ENCODE data around the gene TNNI2. TPM values are rescaled to one million over a fixed set of nuclear protein-coding genes. Genes with fewer than 3 reads are reported as not detected.
"Not testable (repeated sequence)": the region's sequence is repeated elsewhere in the genome, so short reads cannot be mapped to it uniquely, and the experiment has no call there.

Gene TNNI2
- polyA plus RNA-seq (ENCODE audit: insufficient read length in 4 of 4): 1 to 10 TPM in 2 of 4 donors, under 1 TPM in 2; 0.20 to 1.3 (median 0.77) TPM

DNA sequence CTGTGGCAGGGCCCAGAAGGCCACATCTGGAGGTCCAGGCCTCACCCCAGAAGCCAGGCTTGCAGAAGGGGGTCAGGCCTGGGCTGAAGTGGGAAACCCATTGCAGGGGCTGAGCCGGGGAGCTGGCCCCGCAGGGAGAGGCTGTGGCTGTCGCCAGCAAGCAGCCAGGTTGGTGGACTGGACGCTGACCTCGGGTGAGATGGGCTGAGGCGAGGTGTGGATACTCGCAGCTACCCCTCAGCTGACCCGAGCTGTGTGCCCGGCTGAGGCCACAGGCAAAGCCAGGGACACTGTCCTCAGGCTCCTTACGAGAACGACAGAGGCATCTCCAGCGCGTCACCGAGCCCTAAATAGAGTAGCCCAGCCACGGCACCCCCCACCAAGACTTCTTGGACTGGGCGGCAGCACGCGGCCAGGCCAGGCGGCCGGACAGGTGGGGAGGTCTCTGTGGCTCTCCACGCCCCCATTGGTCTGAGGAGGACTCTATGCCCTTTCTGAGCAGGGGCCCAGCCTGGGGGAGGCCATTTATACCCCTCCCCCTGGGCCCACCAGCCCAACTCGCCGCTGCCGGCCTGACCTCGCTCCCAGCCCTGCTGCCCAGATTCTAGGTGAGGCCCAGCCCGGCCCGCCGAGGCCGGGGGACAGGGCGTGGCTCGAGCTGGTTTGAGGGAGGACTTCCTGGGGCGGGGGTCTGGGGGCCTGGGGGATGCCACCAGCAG, at the start of gene TNNI2:
Gene TNNI2 (plus strand): TSS at position 556 of the 719 bp plus-strand sequence. CDS start 716 bp downstream, outside the sequence.
- DNase-seq (ENCODE audit: low read depth in 4 of 4, low spot score in 2 of 4): no peak

DNA sequence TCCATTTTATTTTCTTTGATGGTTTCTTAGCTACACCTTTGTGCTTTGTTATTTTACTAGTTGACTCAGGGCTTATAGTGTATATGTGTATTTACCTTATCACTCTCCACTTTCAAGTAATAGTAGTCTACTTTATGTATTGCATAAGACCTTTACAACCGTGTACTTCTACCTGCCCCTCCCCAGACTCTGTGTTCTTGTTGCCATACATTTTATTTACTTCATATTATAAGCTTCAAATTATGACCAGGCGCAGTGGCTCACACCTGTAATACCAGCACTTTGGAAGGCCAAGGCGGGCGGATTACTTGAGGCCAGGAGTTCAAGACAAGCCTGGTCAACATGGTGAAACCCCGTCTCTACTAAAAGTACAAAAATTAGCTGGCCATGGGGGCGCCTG, 46.9 kb upstream of the TNNI2 start:
- no peak for DNase-seq (ENCODE audit: low read depth in 4 of 4, low spot score in 2 of 4)

DNA sequence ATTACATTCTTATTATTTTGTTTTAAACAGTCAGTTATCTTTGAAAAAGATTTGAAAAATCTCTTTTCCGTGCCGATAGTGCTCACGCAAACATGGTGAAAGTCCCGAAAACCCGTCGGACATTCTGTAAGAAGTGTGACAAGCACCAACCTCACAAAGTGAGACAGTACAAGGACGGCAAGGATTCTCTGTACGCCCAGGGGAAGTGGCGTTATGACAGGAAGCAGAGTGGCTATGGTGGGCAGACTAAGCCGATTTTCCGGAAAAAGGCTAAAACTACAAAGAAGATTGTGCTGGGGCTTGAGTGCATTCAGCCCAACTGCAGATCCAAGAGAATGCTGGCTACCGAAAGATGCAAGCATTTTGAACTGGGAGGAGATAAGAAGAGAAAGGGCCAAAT, 46.3 kb upstream of the TNNI2 start:
- DNase-seq (ENCODE audit: low read depth in 4 of 4, low spot score in 2 of 4): no peak

DNA sequence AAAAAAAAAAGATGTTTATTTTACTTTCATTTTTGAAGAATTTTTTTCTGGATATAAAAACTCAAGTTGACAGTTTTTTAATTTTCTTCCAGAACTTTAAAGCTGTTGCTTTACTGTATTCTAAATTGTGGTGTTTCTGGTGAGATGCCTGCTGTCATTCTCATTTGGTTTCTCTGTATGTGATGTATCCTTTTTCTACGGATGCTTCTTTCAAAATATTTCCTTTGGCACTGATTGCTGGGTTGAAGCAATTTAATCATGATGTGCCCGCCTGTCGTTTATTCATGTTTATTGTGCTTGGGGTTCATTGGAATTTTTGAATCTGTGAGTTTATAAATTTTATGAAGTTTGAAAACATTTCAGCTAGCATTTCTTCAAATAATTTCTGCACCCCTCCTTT, 45.7 kb upstream of the TNNI2 start:
- no peak for DNase-seq (ENCODE audit: low read depth in 4 of 4, low spot score in 2 of 4)

DNA sequence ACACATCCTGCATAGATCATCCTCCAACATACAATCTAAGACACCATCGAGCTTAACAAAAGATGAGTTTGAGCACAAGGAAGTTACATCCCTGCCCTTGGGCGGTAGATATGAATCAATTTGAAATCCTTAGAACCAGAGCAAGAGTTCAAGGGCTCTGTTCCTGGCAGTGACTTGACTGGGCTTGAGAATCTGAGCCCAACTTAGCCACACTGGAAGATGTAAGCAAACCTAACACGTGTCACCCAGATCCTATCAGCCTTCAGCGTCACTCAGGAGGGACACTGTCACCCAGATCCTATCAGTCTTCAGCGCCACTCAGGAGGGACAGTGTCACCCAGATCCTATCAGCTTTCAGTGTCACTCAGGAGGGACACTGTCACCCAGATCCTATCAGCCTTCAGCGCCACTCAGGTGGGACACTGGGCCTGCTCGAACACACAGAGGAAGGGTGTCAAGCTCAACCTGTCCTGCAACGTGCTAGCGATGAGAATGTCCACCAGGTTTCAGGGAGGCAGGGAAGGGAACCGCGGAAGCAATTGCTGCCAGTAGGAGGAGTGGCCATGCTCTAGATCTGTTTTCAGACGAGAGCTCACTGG, 42.3 kb upstream of the TNNI2 start:
- no peak for DNase-seq (ENCODE audit: low read depth in 4 of 4, low spot score in 2 of 4)

DNA sequence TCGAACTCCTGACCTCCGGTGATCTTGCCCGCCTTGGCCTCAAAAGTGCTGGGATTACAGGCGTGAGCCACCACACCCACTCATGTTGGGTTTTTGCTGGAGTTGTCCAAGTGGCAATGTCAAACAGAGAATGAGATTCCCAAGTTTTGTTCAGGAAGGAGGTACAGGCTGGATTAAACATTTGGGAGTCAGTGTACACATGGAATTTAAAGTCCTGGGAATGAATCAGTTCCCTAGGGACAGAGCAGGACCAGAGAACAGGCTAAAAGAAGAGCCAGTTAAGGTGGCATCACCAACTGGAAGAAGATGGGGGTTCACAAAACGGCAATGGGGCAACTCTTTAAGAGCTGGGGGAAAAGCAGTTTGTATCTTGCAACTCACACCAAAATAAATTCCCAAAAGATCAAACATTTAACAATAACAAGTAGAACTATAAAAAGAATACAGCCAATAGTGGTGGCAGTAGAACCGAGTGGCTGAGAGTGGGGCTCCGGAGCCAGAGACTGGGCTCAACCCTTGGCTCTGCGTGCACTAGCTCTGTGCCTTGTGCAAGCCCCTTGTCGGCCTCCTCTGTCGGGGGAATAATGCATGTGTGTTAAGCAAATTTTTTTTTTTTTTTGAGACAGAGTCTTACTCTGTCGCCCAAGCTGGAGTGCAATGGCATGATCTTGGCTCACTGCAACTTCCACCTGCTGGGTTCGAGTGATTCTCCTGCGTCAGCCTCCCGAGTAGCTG, 41.2 kb upstream of the TNNI2 start:
- DNase-seq (ENCODE audit: low read depth in 4 of 4, low spot score in 2 of 4): no peak

DNA sequence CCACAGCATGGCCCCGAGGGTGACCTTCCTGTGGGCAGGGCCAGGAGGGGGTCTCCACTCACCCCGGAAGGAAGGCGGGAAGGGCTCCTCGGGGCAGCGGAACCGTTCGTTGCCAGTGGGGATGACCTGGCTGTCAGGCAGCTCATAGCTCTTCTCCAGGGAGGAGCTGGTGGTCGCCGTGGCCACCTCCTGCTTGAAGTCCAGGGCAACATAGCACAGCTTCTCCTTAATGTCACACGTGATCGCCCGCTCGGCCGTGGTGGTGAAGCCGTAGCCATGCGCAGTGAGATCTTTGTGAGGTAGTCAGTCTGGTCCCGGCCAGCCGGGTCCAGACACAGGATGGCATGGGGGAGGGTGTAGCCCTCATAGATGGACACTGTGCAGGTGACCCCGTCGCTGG, 35.5 kb upstream of the TNNI2 start:
- no peak for DNase-seq (ENCODE audit: low read depth in 4 of 4, low spot score in 2 of 4)

DNA sequence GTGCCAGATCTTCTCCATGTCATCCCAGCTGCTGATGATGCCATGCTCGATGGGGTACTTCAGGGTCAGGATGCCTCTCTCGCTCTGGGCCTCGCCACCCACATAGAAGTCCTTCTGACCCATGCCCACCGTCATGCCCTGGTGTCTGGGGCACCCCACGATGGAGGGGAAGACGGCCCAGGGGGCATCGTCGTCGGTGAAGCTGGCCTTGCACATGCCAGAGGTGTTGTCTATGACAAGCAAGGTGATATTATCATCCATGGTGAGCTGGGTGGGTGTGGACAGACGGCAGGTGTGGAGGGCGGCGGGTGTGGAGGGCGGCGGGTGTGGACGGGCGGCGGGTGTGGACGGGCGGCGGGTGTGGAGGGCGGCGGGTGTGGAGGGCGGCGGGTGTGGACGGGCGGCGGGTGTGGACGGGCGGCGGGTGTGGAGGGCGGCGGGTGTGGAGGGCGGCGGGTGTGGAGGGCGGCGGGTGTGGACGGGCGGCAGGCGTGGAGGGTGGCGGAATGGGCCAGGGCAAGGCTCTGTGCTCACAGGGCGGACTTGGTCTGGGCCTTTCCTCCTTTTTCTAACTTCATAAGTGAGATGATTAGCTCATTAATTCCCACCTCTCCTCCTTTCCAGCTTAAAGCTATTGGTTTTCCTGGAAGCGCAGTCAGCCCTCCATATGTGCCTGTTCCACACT, 34.8 kb upstream of the TNNI2 start:
- DNase-seq (ENCODE audit: low read depth in 4 of 4, low spot score in 2 of 4): not testable (repeated sequence)

DNA sequence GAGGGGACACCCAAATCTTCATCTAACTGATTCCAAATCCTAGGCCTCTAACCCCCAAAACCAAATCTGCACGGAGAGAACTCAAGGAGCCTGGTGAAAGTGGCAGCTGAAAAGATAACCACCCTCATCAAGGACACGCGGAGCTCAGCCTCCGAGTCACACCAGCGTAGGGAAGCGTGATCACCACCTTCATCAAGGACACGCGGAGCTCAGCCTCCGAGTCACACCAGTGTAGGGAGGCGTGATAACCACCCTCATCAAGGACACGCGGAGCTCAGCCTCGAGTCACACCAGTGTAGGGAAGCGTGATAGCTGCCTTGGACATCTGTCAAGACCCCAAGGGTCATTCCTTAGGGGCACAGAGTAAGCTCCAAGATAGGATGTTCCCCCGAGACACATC, 33.3 kb upstream of the TNNI2 start:
- no peak for DNase-seq (ENCODE audit: low read depth in 4 of 4, low spot score in 2 of 4)

DNA sequence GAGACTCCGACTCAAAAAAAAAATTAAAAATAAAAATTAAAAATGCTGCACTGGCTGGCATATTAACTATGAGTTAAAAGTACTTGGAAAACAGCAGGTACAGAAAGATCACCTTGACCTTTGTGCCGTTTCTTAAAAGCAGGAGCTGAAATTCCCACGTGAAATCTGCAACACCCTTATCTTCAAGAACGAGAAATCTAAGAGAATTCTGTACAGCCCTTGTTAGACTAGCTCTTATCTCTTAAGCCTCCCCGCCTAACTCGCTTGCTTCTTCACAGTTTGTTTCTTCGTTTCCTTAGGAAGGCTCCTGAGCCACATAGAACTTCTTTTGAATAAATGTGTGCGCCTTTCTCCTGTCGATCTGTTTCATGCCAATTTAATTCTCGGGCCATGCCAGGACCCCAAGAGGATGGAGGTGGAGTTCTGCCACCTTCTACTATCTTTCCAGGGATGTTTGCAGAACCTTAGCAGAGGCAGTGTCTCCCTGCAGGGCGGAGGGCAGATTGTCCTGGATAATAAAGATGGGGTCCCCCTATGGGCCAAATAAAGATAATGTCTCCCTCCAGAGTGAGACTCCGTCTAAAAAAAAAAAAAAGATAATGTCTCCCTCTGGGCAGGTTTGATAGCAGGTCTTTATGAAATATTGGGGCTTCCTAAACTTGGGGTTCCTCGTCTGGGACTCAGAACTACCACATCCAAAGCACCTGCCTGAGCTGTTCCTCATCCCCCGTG, 31.4 kb upstream of the TNNI2 start:
- DNase-seq (ENCODE audit: low read depth in 4 of 4, low spot score in 2 of 4): no peak

DNA sequence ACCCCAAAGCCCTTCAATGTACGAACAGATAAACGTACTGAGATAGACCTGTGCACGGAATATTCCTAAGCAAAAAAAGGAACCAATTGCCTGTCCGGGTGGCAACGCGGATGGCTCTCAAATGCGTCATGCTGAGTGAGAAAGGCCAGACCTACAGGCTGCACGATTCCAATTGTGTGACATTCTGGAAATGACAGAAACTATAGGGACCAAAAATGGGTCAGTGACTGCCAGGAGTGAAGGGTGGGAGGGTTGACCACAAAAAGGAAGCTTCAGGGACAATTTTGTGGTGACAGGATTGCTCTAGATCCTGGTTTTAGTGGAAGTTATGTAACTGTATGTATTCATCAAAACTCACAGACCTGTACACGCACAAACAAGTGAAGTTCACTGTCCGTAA, 28.0 kb upstream of the TNNI2 start:
- DNase-seq (ENCODE audit: low read depth in 4 of 4, low spot score in 2 of 4): no peak

DNA sequence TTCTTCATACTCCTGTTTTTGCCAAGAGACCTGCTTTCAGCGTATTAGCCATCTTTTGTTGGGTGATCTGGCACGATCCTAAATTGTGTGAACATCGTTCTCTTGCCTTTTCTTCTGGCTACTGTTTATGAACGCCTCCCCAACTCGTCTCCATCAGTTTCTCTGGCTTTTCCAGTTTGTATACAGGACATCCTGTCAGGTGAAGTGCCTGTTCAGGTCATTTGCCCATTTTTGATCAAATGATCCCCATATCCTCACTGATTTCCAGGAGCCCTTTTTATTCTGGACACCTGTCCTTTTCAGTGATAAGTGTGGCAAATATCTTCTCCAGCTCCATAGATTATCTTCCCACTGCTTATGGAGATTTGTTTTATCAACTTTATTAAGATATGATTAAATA, 26.5 kb upstream of the TNNI2 start:
- DNase-seq (ENCODE audit: low read depth in 4 of 4, low spot score in 2 of 4): no peak

DNA sequence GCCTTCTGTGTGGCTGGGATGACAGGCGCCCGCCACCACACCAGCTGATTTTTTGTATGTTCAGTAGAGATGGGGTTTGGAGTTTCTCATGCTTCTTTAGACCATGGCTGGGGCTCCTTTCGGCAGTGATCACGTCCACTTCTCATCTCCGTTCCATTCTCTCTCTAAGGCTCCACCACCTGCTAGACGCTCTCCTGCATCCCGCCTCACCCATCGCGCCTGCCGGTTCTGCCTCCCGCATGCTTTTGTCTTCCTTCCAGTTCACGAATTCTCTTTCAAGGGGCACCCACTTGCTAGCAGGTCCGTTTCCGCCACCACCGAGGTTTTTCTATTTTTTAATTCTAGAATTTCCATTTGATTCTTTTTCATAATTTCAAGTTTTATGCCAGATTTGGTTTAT, 26.0 kb upstream of the TNNI2 start:
- DNase-seq (ENCODE audit: low read depth in 4 of 4, low spot score in 2 of 4): no peak

DNA sequence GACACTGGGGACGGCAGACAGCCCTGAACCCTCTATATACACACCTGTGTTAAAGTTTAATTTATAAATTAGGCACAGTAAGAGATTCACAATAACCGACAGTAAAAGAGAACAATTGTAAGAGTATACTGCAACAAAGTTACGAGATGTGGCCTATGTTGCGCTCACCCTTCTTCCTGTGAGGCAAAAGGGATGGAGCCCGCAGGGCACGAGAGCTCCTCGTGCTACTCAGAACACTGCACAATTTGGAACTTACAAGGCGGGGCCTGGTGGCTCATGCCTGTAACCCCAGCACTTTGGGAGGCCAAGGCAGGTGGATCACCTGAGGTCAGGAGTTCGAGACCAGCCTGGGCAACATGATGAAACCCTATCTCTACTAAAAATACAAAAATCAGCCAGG, 25.4 kb upstream of the TNNI2 start:
- not testable (repeated sequence) for DNase-seq (ENCODE audit: low read depth in 4 of 4, low spot score in 2 of 4)

DNA sequence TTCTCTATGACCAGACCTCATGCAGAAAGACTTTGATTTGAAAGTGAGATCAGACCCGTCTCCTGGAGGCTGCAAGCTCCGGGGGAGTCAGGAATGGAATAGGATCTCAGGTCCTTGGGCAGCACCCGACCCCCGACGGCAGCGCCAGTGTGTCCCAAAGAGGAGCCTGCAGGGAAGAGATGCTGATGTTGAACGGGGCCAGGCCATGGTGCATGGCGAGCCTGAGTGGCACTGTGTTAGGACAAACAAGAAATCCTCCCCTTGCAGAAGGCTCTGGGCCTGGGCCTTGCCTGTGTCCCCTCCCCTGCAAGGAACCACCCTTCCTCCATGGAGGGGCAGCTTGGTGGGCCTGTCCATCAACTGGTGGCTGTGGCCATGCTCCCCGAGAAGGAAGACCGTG, 24.1 kb upstream of the TNNI2 start:
- DNase-seq (ENCODE audit: low read depth in 4 of 4, low spot score in 2 of 4): no peak

DNA sequence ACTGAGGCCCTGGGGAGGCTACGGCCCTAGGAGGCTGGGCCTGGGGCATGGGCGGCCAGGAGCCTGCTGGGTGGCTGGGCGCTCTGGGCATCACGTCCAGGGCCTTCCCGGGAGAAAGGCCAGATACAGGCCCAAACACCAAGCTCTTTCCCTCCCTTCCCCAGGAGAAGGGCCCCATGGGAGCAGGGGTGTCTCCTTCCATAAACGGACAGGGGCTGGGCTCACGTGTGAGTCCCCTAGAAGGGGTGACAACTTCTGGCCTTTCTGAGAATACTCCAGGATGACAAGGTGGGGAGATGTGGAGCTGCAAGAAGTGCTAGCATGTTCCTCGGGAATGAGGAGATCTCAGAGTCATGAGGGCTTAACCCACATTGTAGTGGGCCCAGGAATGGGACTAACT, 23.5 kb upstream of the TNNI2 start:
- no peak for DNase-seq (ENCODE audit: low read depth in 4 of 4, low spot score in 2 of 4)

DNA sequence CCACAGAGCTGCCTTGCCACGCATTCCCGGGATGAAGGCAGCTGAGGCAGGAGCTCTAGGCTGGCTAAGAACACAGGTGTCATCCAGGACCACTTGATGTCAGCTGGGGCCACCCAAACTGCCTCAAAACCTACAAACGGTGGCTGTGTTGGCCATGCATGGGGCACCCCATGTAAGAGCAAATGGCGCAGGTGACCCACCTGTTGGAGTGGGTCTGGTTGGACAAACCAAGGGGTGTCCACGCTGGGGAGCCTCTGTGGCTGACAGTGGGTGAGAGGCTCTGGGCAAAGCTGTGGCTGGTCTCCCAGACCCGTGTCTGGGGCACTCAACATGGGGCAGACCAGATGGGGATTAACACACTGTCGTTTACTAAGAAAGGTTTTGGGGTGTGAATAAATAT, 23.0 kb upstream of the TNNI2 start:
- no peak for DNase-seq (ENCODE audit: low read depth in 4 of 4, low spot score in 2 of 4)

DNA sequence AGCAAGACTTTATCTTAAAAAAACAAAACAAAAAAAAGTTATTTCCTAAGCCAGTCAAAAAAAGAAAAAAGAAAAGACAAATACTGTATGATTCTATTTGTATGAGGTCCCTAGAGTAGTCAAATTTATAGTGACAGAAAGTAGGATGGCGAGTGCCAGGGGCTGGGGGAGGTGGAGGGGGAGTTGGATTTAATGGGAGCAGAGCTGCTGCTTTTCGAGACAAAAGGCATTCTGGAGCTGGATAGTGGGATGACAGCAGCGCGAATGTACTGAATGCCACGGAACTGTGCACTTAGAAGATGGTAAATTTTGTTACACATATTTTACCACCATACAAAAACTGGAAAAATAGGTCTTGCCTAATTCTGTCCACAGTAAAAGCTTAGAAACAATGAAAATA, 21.8 kb upstream of the TNNI2 start:
- no peak for DNase-seq (ENCODE audit: low read depth in 4 of 4, low spot score in 2 of 4)

DNA sequence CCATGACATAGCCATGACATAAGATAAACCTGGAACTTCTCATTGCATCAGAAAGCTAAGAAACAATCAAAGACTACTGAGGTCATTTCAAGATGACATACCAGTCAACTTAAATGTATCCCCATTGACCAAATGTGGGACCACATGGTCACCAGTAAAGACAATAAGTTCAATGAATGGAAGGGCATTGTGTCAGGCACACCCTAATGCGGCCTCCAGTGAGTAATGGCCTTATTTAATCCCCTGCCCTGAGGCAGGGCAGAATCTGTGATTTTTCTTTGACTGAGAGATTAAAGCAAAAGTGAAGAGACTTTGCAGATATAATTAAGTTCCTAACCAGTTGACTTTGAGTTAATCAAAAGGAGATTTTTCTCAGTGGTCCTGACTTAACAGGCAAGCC, 21.3 kb upstream of the TNNI2 start:
- DNase-seq (ENCODE audit: low read depth in 4 of 4, low spot score in 2 of 4): no peak

DNA sequence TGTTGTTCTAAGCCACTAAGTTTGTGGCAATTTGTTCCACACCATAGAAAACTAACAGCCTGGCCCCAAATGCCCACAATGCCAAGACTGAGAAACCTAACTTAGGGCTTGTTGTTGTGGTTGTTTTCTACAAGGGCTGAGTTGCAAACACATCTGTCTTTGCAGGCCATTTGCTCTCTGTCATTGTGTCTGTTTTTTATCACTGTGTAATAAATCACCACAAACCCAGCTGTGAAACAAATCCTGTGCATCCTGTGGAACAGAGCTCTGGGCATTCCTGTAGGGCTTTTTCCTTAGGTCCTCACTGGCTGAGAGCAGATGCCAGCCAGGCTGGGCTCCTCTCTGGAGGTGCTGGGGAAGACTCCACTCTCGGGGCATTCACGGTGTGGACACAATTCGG, 19.7 kb upstream of the TNNI2 start:
- no peak for DNase-seq (ENCODE audit: low read depth in 4 of 4, low spot score in 2 of 4)

Measured in left renal cortex interstitium (tissue), 4 donors.